Heart left ventricle (tissue), 13 donors: Measurements from ENCODE around the gene KLK13.

Experiments used
- CTCF ChIP-seq, 12 donors: fragments of 200-600 bp; sonication (generic) in 4 of 12; IDR thresholded peaks; one replicate each; pipeline versions ENCODE4 v1.5.0 to v1.8.0; 2018 to 2022; ENCODE audit warnings: antibody characterized with exemption in 12 of 12, mild to moderate bottlenecking in 5 of 12
- POLR2A ChIP-seq, 2 donors: fragments of 450-650 bp; IDR thresholded peaks; one replicate each; pipeline ENCODE4 v1.6.1; 2017; ENCODE audit warnings: antibody characterized with exemption in 2 of 2, mild to moderate bottlenecking in 2 of 2, moderate library complexity in 2 of 2
- donor health status: ischemic (EF 13 %, LVEDD 7.1; RV severe dilation, severe dysfunction).
- donor health status: DM: no; HTN: yes; CAD: no.
- donor health status: DM: no; HTN: no; CAD: no.
- donor health status: ischemic (EF 25% LVEDD 6.9; RV normal size, moderate dysfunction).
- donor health status: ischemic (EF 25% LVEDD 5.7; RV mildly dilated, moderate dysfunction).
- donor health status: ischemic (EF 35%, LVEDD 5.7; RV mildly dilated, moderate dysfunction).
- donor health status: nonischemic (EF 11% LVEDD 7.7; RV severe dilation, severe dysfunction).
- donor health status: DM: yes; HTN: yes; CAD: no.
- donor health status: PGD.
- donor health status: ischemic (EF 29% LVEDD 5.4; RV normal size, mild dysfunction).
- donor health status: nonischemic (EF 23%, LVEDD 6.1; RV moderate dilation, normal function).

DNA sequence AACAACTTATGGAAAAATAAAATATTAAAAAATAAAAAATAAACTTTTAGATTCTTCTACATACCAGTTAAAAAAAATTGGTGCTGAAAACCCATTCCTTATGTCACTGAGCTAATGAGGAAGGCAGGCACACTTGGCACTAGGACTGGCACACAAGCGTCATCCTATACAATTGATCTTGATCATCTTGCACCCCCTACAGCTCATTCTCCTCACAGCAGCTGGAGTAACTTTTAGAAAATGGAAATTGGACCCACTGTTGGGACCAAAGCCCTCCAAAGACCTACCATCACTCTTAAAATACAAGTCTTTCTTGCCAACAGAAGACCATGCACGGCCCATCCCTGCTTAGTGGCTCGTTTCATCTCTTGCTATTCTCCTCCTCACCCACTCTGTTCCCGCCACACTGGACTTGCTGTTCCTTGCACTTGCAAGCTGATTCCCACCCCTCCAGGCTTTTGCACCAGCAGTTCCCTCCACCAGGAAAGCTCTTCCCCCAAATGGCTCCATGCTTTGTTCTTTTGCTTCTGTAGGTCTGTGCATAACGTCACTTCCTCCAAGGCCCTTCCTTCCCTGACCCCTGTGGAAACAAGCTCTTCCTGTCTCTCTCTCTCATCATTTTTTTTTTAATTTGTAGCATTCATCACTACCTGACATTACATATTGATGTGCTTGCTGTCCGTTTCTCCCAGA lies 31.7 kb upstream of the KLK13 start:
- TF ChIP-seq CTCF (IDR thresholded peaks at IDR 0.05), result peak in 2 of 12 donors; percentile 5 to 19
- TF ChIP-seq POLR2A (IDR thresholded peaks at IDR 0.05), result no peak
